Lung (tissue), 12 donors: ENCODE data around the gene DDX56. TPM values are rescaled to one million over a fixed set of nuclear protein-coding genes. Genes with fewer than 3 reads are reported as not detected.

ENCODE experiments used
- ATAC-seq: fragments of 200-7000 bp; cut with Tn5 transposase; one replicate; pipeline ENCODE4 v1.9.1; 2020; ENCODE audit warnings: moderate number of reproducible peaks; ENCODE audit not compliant: insufficient read depth, low FRiP score
- DNase-seq, 3 donors: peaks; one replicate each; pipeline ENCODE4 v3.0.0-alpha.2; 2013 to 2017
- H3K27ac ChIP-seq, 2 donors: one replicate each; pipeline ENCODE4 v1.5.1; 2013; ENCODE audit warnings: mild to moderate bottlenecking in 2 of 2, moderate library complexity in 2 of 2, control low read depth in 1 of 2, inconsistent platforms in 1 of 2, low read depth in 1 of 2, low read length in 1 of 2
- H3K27me3 ChIP-seq, 3 donors: one replicate each; pipeline ENCODE4 v1.5.1; 2013; ENCODE audit warnings: low read length in 2 of 3; ENCODE audit not compliant: control insufficient read depth in 3 of 3, insufficient read depth in 3 of 3
- H3K36me3 ChIP-seq, 4 donors: one replicate each; pipeline ENCODE4 v1.5.1; 2013; ENCODE audit warnings: low read length in 4 of 4, mild to moderate bottlenecking in 1 of 4, moderate library complexity in 1 of 4; ENCODE audit not compliant: control insufficient read depth in 4 of 4, insufficient read depth in 4 of 4
- H3K4me1 ChIP-seq, 5 donors: one replicate each; pipeline ENCODE4 v1.5.1; 2013; ENCODE audit warnings: low read length in 5 of 5, mild to moderate bottlenecking in 2 of 5, moderate library complexity in 1 of 5; ENCODE audit not compliant: control insufficient read depth in 5 of 5, insufficient read depth in 5 of 5
- H3K4me3 ChIP-seq: one replicate; pipeline ENCODE4 v1.5.1; 2013; ENCODE audit warnings: mild to moderate bottlenecking, control low read depth, moderate library complexity
- H3K9ac ChIP-seq, 2 donors: one replicate each; pipeline ENCODE4 v1.5.1; 2013; ENCODE audit warnings: low read length in 2 of 2, control low read depth in 1 of 2; ENCODE audit not compliant: insufficient read depth in 1 of 2
- H3K9me3 ChIP-seq, 4 donors: one replicate each; pipeline ENCODE4 v1.5.1; 2013; ENCODE audit warnings: low read length in 3 of 4, mild to moderate bottlenecking in 1 of 4, moderate library complexity in 1 of 4; ENCODE audit not compliant: control insufficient read depth in 4 of 4, insufficient read depth in 3 of 4
- WGBS, 2 donors: extraction: QIAGEN DNeasy Blood & Tissue Kit; methylation state at CpG; one replicate each; pipeline ENCODE4 v1.1.7; 2013; 5-methylcytosine and 5-hydroxymethylcytosine counted together
- polyA plus RNA-seq, 2 donors: library from polyadenylated mRNA; stranded (reverse); fragments of 200-250 nt; gene quantifications; one replicate each; pipeline ENCODE4 v1.2.1, GENCODE V29; 2013
- total RNA-seq, 2 donors: library from RNA; depleted of rRNA in 1 of 2; stranded (reverse); fragments of >200 nt in 1 of 2; gene quantifications; one replicate each; pipeline ENCODE4 v1.2.1, GENCODE V29; 2014 to 2021
- TF ChIP-seq, protein P1 (sequence below): IDR thresholded peaks from 2 replicates; pipeline ENCODE4 v1.5.1; 2012; ENCODE audit warnings: mild to moderate bottlenecking; ENCODE audit errors: control extremely low read depth, extremely low read depth
- donor health status: control.
- donor health status: control.
- donor health status: Bipolar disorder and iron deficiency.
- donor health status: healthy.
- donor health status: DM: yes; HTN: yes; CAD: no.

Gene DDX56
- total and polyA plus RNA-seq, 4 donors = 45.9 to 67.5 (median 58.2) TPM

DNA sequence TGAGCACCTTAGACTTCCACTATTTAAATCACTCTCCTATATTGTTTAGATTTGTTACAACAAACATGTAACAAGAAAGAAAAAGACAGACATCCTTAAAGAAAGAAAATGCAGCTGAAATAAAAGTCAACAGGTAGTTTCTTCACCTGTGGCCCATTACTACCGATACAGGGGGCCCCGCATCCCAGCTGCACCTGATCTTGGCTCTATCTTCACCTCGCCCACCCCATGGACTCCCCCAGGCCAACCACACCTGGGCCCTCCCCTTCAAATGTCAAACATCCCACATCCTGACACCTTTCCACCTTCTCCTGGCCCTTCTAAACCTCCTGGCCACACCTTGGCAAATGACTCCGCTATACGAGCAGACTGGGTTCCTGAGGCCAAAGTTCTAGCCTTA lies 7.0 kb downstream of the DDX56 start:
- ATAC-seq (no peak), DNase-seq (no peak)
- Histone ChIP-seq H3K9ac (no peak overlapping the region), H3K4me1 (no peaks in the 10 kb centered on the region), H3K36me3 (peaks cover 33 to 68% (median 51%) of the 10 kb centered on the region in 4 donors), H3K9me3 (no peaks in the 10 kb centered on the region), H3K27ac (no peak overlapping the region), H3K27me3 (no peaks in the 10 kb centered on the region), H3K4me3 (no peak overlapping the region)
- WGBS, 2 donors = 95 to 98% methylated on average over 5 of the region's 5 CpGs
- TF ChIP-seq, protein P1, sequence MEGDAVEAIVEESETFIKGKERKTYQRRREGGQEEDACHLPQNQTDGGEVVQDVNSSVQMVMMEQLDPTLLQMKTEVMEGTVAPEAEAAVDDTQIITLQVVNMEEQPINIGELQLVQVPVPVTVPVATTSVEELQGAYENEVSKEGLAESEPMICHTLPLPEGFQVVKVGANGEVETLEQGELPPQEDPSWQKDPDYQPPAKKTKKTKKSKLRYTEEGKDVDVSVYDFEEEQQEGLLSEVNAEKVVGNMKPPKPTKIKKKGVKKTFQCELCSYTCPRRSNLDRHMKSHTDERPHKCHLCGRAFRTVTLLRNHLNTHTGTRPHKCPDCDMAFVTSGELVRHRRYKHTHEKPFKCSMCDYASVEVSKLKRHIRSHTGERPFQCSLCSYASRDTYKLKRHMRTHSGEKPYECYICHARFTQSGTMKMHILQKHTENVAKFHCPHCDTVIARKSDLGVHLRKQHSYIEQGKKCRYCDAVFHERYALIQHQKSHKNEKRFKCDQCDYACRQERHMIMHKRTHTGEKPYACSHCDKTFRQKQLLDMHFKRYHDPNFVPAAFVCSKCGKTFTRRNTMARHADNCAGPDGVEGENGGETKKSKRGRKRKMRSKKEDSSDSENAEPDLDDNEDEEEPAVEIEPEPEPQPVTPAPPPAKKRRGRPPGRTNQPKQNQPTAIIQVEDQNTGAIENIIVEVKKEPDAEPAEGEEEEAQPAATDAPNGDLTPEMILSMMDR = no peak

DNA sequence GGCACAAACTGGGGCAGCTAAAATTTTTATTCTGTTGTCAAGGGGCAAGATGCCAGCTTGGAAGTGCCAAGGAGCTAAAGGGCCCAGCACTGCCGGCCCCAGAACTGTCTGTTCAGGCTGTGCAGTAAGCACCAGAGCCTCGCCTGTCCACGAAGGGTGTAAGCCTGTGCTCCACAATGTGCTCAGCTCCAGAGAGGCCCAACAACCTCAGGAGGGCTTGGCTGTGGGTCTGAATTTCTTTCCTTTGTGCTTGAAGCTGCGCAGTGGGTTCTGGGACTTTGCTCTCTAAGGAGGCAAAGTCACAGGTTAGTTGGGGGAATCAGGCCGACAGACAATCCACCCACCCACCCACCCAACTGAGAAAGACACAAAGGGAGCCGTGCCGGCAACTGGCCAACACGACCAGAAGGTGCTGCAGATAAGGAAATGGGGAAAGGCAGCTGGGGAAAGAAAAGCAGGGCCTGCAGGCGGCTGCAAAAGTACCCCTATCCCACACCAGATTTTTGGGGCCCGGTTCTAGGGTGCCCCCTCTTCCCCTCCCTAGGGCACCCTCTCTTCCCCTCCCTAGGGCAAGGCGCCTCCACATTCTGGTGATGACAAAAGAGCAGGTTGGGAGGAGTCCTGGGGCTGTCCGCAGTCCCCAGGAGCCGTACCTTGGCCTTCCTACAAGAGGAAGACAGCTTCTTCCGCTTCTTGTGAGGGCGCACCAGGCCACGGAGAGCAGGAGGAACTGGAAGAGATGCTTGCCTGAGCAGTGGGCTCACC lies 7.7 kb downstream of the DDX56 start:
- ATAC-seq = no peak

GRCh38 chr7:44565097-44565794 lies 8.5 kb downstream of the DDX56 start:
- peak; percentile 91 for ATAC-seq
- 66 to 72% methylated on average over 13 of the region's 13 CpGs for WGBS, 2 donors
- no peak overlapping the region for H3K9ac ChIP-seq
- no peaks in the 10 kb centered on the region for H3K4me1 ChIP-seq
- no peaks in the 10 kb centered on the region for H3K9me3 ChIP-seq
- no peak overlapping the region for H3K4me3 ChIP-seq
- H3K27ac ChIP-seq = no peak overlapping the region
- H3K36me3 ChIP-seq = peaks cover 23 to 57% (median 42%) of the 10 kb centered on the region in 4 donors
- no peaks in the 10 kb centered on the region for H3K27me3 ChIP-seq
- TF ChIP-seq, protein P1 = peak; percentile 80
- DNase-seq = peak; percentile 48 to 56 (median 50)

More for the DNA sequence above, 7.7 kb downstream of the DDX56 start:
- H3K36me3 ChIP-seq = peaks cover 28 to 63% (median 48%) of the 10 kb centered on the region in 4 donors
- no peaks in the 10 kb centered on the region for H3K27me3 ChIP-seq
- WGBS, 2 donors = 68 to 79% methylated on average over 15 to 16 of the region's 16 CpGs
- no peak overlapping the region for H3K9ac ChIP-seq
- TF ChIP-seq, protein P1 = no peak
- H3K27ac ChIP-seq = no peak overlapping the region
- H3K4me1 ChIP-seq = no peaks in the 10 kb centered on the region
- H3K9me3 ChIP-seq = no peaks in the 10 kb centered on the region
- H3K4me3 ChIP-seq = no peak overlapping the region
- no peak for DNase-seq
